ENCODE measurements around the gene SAMD1. TPM values are rescaled to one million over a fixed set of nuclear protein-coding genes. Genes with fewer than 3 reads are reported as not detected.

SAMD1 gene
- total RNA-seq, 2 donors from 2014 or later = 94.2 to 126 TPM

DNA sequence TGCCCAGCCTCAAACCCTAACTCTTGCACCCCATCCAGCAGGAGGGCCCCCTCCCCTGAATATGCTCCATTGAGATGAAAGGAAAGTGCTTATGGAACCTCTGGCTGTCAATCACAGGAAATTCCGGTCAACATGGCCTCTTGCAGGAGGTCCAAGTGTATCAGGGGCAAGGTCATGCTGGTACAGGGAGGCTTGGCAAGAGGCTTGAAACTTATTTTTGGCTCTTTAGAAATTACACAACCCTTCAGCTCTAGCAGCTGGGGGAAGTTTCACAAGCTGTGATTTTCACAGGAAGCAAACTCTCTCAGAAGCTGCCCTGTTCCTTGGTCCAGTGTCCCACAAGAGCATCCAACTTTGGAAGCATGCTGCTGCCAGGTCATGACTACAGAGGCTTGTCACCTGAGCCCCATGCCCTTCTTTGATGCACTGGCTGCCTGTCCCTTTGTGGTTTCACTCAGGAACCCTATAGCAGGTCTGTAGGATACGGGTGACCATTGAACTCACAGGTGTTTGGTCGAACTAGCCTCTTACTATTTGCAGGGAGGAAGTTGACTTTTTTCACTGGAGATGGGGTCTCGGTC, 37.5 kb upstream of the SAMD1 start:
- WGBS, 2 experiments (ENCODE audit: insufficient coverage in 1 of 2, insufficient read length in 1 of 2) = 91 to 98% methylated on average over 4 of the region's 4 CpGs
- TF ChIP-seq, protein P1, sequence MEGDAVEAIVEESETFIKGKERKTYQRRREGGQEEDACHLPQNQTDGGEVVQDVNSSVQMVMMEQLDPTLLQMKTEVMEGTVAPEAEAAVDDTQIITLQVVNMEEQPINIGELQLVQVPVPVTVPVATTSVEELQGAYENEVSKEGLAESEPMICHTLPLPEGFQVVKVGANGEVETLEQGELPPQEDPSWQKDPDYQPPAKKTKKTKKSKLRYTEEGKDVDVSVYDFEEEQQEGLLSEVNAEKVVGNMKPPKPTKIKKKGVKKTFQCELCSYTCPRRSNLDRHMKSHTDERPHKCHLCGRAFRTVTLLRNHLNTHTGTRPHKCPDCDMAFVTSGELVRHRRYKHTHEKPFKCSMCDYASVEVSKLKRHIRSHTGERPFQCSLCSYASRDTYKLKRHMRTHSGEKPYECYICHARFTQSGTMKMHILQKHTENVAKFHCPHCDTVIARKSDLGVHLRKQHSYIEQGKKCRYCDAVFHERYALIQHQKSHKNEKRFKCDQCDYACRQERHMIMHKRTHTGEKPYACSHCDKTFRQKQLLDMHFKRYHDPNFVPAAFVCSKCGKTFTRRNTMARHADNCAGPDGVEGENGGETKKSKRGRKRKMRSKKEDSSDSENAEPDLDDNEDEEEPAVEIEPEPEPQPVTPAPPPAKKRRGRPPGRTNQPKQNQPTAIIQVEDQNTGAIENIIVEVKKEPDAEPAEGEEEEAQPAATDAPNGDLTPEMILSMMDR (conservative IDR thresholded peaks at IDR 0.05) = no peak
- Mint-ChIP-seq H3K36me3 (ENCODE audit: low read depth) (peaks cover 35% of the 10 kb centered on the region), H3K27ac (no peak overlapping the region), H3K27me3 (ENCODE audit: insufficient read depth) (no peaks in the 10 kb centered on the region), H3K4me3 (no peak overlapping the region), H3K9me3 (no peaks in the 10 kb centered on the region), H3K4me1 (no peaks in the 10 kb centered on the region)
- H3K4me3 ChIP-seq (ENCODE audit: low read length) = no peak overlapping the region
- no peak overlapping the region for H3K27ac ChIP-seq (ENCODE audit: low read depth, low read length)
- H3K27me3 ChIP-seq (ENCODE audit: control insufficient read depth, insufficient read depth, low read length, poor library complexity, severe bottlenecking) = no peaks in the 10 kb centered on the region
- DNase-seq = no peak
- no peaks in the 10 kb centered on the region for H3K4me1 ChIP-seq (ENCODE audit: control insufficient read depth, insufficient read depth, low read length)
- H3K9ac ChIP-seq (ENCODE audit: extremely low read depth, low read length, poor library complexity, severe bottlenecking) = no peak overlapping the region
- H3K9me3 ChIP-seq (ENCODE audit: control insufficient read depth, low read length) = no peaks in the 10 kb centered on the region
- H3K36me3 ChIP-seq (ENCODE audit: control insufficient read depth, insufficient read depth, low read length) = peaks cover 21% of the 10 kb centered on the region

- Mint-ChIP-seq H3K4me1 (no peaks in the 10 kb centered on the region), H3K36me3 (ENCODE audit: low read depth) (peaks cover 41% of the 10 kb centered on the region), H3K9me3 (no peaks in the 10 kb centered on the region), H3K27ac (no peak overlapping the region), H3K4me3 (no peak overlapping the region), H3K27me3 (ENCODE audit: insufficient read depth) (no peaks in the 10 kb centered on the region)
- Histone ChIP-seq H3K27ac (ENCODE audit: low read depth, low read length) (no peak overlapping the region), H3K4me3 (ENCODE audit: low read length) (no peak overlapping the region), H3K27me3 (ENCODE audit: control insufficient read depth, insufficient read depth, low read length, poor library complexity, severe bottlenecking) (no peaks in the 10 kb centered on the region), H3K4me1 (ENCODE audit: control insufficient read depth, insufficient read depth, low read length) (no peaks in the 10 kb centered on the region), H3K36me3 (ENCODE audit: control insufficient read depth, insufficient read depth, low read length) (peaks cover 21% of the 10 kb centered on the region), H3K9ac (ENCODE audit: extremely low read depth, low read length, poor library complexity, severe bottlenecking) (no peak overlapping the region), H3K9me3 (ENCODE audit: control insufficient read depth, low read length) (no peaks in the 10 kb centered on the region)
- 94 to 100% methylated on average over 4 to 8 of the region's 8 CpGs for WGBS, 2 experiments (ENCODE audit: insufficient coverage in 1 of 2, insufficient read length in 1 of 2)
- TF ChIP-seq, protein P1 (conservative IDR thresholded peaks at IDR 0.05) = no peak
- DNase-seq = no peak
These were observed 36.6 kb upstream of the SAMD1 start for GRCh38 chr19:14127176-14127575.

DNA sequence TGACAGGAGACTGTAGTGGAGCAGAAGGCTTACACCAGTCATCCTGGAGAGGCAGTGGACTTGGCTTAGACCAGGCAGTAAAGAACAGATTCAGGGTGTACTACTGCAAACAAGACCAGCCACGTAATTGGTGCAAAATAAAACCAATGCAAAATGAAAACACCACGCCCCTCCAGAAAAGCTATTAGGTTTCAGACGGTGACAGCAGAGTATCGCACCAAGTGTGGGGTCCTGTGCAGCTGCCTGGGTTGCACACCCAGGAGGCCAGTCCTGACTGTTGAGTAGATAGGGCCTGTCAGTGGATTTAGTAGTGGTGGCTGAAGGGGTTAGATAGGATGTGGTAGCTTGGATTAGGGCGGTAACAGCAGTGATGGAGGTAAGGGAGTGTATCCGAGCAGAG, 32.4 kb upstream of the SAMD1 start:
- Mint-ChIP-seq H3K36me3 (ENCODE audit: low read depth) (peaks cover 32% of the 10 kb centered on the region), H3K27me3 (ENCODE audit: insufficient read depth) (no peaks in the 10 kb centered on the region), H3K27ac (no peak overlapping the region), H3K9me3 (no peaks in the 10 kb centered on the region), H3K4me1 (peaks cover 9% of the 10 kb centered on the region), H3K4me3 (no peak overlapping the region)
- H3K9me3 ChIP-seq (ENCODE audit: control insufficient read depth, low read length) = no peaks in the 10 kb centered on the region
- H3K9ac ChIP-seq (ENCODE audit: extremely low read depth, low read length, poor library complexity, severe bottlenecking) = no peak overlapping the region
- 96 to 97% methylated on average over 5 of the region's 6 CpGs for WGBS, 2 experiments (ENCODE audit: insufficient coverage in 1 of 2, insufficient read length in 1 of 2)
- H3K4me1 ChIP-seq (ENCODE audit: control insufficient read depth, insufficient read depth, low read length) = no peaks in the 10 kb centered on the region
- no peak overlapping the region for H3K27ac ChIP-seq (ENCODE audit: low read depth, low read length)
- TF ChIP-seq, protein P1 (conservative IDR thresholded peaks at IDR 0.05) = no peak
- H3K4me3 ChIP-seq (ENCODE audit: low read length) = no peak overlapping the region
- peaks cover 25% of the 10 kb centered on the region for H3K36me3 ChIP-seq (ENCODE audit: control insufficient read depth, insufficient read depth, low read length)
- no peaks in the 10 kb centered on the region for H3K27me3 ChIP-seq (ENCODE audit: control insufficient read depth, insufficient read depth, low read length, poor library complexity, severe bottlenecking)
- no peak for DNase-seq
